ENCODE measurements around the gene MT1B.

DNA sequence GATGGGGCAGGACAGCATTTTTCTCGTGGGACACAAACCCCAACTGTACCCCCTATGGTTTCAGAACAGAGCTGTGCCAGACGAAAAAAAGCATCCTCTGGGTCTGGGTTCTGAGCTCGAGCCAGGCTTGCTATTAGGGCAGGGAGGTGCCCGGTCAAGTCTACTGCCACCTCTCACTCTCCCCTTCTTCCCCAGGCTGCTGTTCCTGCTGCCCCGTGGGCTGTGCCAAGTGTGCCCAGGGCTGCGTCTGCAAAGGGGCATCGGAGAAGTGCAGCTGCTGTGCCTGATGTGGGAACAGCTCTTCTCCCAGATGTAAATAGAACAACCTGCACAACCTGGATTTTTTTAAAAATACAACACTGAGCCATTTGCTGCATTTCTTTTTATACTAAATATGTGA lies 25.0 kb upstream of the MT1B start:
- TF ChIP-seq CTCF (conservative IDR thresholded peaks at IDR 0.05; ENCODE audit: low read length) (no peak), EZH2phosphoT487 (IDR thresholded peaks at IDR 0.05; ENCODE audit: borderline replicate concordance, low read depth, low read length) (no peak)

All from OCI-LY7 (cell line).